ENCODE results near the gene APOBEC3F.
A peak's percentile ranks its signal among the peaks of the same experiment; 100 is the strongest.
"Not testable (repeated sequence)": the region's sequence is repeated elsewhere in the genome, so short reads cannot be mapped to it uniquely, and the experiment has no call there.

The APOBEC3F gene

GRCh38 chr22:39068033-39068785, 27.5 kb downstream of the APOBEC3F start:
- no peak overlapping the region for H3K4me3 ChIP-seq (ENCODE audit: low read depth, low read length)
- DNase-seq (ENCODE audit: low read depth) = no peak
- TF ChIP-seq POLR2A (IDR thresholded peaks at IDR 0.05; ENCODE audit: extremely low read depth, insufficient read length) = no peak

- no peak for DNase-seq (ENCODE audit: low read depth)
- no peak overlapping the region for H3K4me3 ChIP-seq (ENCODE audit: low read depth, low read length)
- TF ChIP-seq POLR2A (IDR thresholded peaks at IDR 0.05; ENCODE audit: extremely low read depth, insufficient read length) = no peak
- TF ChIP-seq, protein P1, sequence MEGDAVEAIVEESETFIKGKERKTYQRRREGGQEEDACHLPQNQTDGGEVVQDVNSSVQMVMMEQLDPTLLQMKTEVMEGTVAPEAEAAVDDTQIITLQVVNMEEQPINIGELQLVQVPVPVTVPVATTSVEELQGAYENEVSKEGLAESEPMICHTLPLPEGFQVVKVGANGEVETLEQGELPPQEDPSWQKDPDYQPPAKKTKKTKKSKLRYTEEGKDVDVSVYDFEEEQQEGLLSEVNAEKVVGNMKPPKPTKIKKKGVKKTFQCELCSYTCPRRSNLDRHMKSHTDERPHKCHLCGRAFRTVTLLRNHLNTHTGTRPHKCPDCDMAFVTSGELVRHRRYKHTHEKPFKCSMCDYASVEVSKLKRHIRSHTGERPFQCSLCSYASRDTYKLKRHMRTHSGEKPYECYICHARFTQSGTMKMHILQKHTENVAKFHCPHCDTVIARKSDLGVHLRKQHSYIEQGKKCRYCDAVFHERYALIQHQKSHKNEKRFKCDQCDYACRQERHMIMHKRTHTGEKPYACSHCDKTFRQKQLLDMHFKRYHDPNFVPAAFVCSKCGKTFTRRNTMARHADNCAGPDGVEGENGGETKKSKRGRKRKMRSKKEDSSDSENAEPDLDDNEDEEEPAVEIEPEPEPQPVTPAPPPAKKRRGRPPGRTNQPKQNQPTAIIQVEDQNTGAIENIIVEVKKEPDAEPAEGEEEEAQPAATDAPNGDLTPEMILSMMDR (IDR thresholded peaks at IDR 0.05; ENCODE audit: low read depth, low read length) = no peak
- TF ChIP-seq, protein P2, sequence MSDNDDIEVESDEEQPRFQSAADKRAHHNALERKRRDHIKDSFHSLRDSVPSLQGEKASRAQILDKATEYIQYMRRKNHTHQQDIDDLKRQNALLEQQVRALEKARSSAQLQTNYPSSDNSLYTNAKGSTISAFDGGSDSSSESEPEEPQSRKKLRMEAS (IDR thresholded peaks at IDR 0.05; ENCODE audit: low read depth, low read length) = no peak
- TF ChIP-seq MYC (IDR thresholded peaks at IDR 0.05; ENCODE audit: low read depth, low read length) = no peak
Observed at GRCh38 chr22:39070186-39070585, 29.5 kb downstream of the APOBEC3F start.

DNA sequence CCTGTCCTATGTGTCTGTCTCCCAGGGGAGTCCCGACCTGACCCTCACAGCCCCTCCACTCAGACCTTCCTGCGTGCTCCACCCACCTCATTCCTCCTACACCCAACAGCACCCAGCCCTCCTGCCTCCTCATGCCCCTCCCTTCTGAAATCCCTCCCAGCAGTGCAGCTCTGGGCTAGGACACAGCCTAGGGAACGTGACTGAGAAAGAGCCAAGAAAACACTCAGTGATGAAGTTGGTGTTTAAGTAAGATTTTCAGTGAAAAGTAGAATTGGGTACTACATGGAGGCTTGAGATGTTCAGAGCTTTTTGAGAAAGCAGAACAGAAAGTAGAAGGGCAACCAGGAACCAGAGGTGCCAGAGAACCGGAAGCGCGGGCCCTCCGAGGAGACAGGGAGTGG, 31.9 kb downstream of the APOBEC3F start:
- DNase-seq (ENCODE audit: low read depth); H3K4me3 ChIP-seq (ENCODE audit: low read depth, low read length): not testable (repeated sequence)

DNA sequence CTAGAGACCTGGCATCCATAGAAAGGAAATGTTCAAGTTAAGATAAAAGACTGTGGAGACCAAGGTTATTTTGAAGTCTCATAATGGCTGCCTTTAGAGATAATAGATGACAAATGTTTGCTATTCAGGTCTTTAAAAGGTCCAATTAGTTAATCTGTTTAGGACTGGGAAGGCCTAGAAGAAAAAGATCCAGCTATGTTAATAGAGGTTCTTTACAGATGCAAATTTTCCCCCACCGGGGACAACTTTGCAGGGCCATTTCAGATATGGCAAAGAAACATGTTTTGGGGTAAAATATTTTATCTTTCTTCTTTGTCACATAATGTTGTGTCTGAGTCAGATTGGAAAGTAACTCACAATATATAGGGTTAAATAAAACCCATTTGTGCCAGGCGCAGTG, 33.3 kb downstream of the APOBEC3F start:
- H3K4me3 ChIP-seq (ENCODE audit: low read depth, low read length) = no peak overlapping the region
- no peak for TF ChIP-seq MYC (IDR thresholded peaks at IDR 0.05; ENCODE audit: low read depth, low read length)
- TF ChIP-seq, protein P1 (IDR thresholded peaks at IDR 0.05; ENCODE audit: low read depth, low read length) = no peak
- no peak for TF ChIP-seq POLR2A (IDR thresholded peaks at IDR 0.05; ENCODE audit: extremely low read depth, insufficient read length)
- TF ChIP-seq, protein P2 (IDR thresholded peaks at IDR 0.05; ENCODE audit: low read depth, low read length) = no peak
- DNase-seq (ENCODE audit: low read depth) = no peak

DNA sequence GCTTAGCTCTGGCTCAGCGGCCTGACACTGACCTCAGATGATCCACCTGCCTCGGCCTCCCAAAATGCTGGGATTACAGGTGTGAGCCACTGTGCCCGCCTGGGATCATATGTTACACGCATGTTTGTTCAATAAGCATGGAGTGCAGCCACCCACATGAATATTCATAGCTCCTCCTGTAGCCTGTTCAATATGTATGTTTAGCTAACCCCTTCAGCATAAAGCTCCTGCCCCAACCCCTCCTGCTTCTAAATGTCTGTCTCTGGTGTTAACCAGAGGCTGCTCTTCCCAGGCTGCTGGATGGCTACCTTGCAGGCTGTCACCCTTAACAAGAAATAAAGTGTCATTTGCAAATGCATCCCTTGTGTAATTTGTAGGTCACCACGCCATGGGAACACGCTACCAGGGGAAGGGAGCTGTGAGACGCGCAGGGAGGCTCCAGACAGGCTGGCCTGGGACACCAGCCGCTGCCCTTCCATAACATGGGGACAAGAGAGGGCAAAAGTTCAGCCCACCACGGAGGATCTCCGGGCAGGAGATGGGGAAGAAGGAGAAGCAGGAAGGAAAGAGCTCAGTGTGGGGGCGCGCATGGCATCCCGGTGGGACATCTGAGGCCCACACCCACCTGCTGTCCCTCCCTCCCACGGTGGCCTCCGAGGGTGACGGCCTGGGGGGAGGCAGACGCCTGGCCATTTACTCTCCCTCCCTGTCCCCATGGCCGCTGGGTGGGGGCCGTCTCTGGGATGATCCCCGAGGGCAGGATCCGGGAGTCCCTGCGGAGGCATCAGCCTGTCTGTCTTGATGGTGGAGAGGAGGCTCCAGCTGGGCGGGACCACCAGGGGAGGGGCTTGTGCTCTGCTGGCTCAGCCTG, 35.7 kb downstream of the APOBEC3F start:
- H3K4me3 ChIP-seq (ENCODE audit: low read depth, low read length); DNase-seq (ENCODE audit: low read depth): not testable (repeated sequence)

DNA sequence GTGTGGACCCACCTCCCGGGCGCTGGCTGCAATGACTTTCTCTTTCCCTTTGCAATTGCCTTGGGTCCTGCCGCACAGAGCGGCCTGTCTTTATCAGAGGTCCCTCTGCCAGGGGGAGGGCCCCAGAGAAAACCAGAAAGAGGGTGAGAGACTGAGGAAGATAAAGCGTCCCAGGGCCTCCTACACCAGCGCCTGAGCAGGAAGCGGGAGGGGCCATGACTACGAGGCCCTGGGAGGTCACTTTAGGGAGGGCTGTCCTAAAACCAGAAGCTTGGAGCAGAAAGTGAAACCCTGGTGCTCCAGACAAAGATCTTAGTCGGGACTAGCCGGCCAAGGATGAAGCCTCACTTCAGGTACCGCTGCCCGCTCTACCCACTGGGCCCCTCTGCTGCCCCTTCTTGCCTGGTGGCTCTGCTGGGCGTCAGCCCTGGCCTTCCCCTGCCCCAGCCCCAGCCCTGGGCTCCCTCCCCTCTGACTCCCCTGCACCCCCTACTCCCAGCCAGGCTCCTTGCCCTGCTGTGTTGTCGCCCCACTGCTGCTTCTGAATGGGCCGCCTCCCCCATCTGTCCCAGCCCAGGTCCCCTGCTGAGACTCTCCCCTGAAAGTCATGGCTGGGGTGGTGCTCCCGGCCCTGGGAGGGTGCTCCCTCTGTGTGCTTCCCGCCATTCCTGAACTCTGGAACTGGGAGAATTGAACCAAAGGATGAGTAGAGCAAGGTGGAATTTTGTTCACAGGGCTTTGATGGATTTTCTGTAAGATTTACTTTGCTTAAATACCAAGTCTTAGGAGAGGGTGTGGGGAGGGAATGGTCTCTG, 36.6 kb downstream of the APOBEC3F start, which contains the start of gene APOBEC3G:
TSS of gene APOBEC3G (plus strand) at position 250 of the 815 bp plus-strand sequence. CDS start at position 337, 87 bp downstream.
- peak within 1 kb of the TSS; percentile 49 for H3K4me3 ChIP-seq (ENCODE audit: low read depth, low read length)
- peak; percentile 77 for DNase-seq (ENCODE audit: low read depth)

DNA sequence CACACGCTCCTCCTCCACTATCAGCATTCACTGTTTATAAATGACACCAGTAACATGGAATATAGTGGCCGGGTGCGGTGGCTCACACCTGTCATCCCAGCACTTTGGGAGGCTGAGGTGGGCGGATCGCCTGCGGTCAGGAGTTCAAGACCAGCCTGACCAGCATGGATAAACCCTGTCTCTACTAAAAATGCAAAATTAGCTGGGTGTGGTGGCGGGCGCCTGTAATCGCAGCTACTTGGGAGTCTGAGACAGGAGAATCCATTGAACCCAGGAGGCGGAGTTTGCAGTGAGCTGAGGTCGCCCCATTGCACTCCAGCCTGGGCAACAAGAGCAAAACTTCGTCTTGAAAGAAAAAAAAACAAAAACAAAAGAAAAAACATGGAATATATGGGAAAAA, 37.2 kb downstream of the APOBEC3F start:
- peak overlapping the region; percentile 49 for H3K4me3 ChIP-seq (ENCODE audit: low read depth, low read length)
- DNase-seq (ENCODE audit: low read depth) = not testable (repeated sequence)

- no peak for TF ChIP-seq POLR2A (IDR thresholded peaks at IDR 0.05; ENCODE audit: extremely low read depth, insufficient read length)
- TF ChIP-seq, protein P2 (IDR thresholded peaks at IDR 0.05; ENCODE audit: low read depth, low read length) = no peak
- TF ChIP-seq, protein P1 (IDR thresholded peaks at IDR 0.05; ENCODE audit: low read depth, low read length) = no peak
- no peak overlapping the region for H3K4me3 ChIP-seq (ENCODE audit: low read depth, low read length)
Observed at GRCh38 chr22:39078329-39078728, 37.7 kb downstream of the APOBEC3F start.

GRCh38 chr22:39079054-39079637, 38.5 kb downstream of the APOBEC3F start:
- not testable (repeated sequence) for DNase-seq (ENCODE audit: low read depth); H3K4me3 ChIP-seq (ENCODE audit: low read depth, low read length)

More at GRCh38 chr22:39078329-39078728, 37.7 kb downstream of the APOBEC3F start:
- no peak for DNase-seq (ENCODE audit: low read depth)
